GM12878 (cell line): ENCODE measurements around the gene FAM227B. TPM values are rescaled to one million over a fixed set of nuclear protein-coding genes. Genes with fewer than 3 reads are reported as not detected.

ENCODE experiments used
- ATAC-seq: fragments of 200-7000 bp; cut with Tn5 transposase; 3 replicates; pipeline ENCODE4 v1.9.1; 2020; ENCODE audit warnings: mild to moderate bottlenecking, moderate library complexity
- BruUV-seq: library from RNA; stranded (reverse); fragments of 400-500 nt; replicated peaks from 2 replicates; lab custom pipeline; 2021; lab: Mats Ljungman, UMichigan
- CTCF ChIA-PET: fragments of 300-600 bp; sonication (Branson Sonifier 250); formaldehyde crosslinking; extraction: SDS; loops from one replicate; lab custom pipeline; 2021; ENCODE audit warnings: inconsistent platforms; lab: Yijun Ruan, JAX
- POLR2A ChIA-PET: fragments of 350-600 bp; formaldehyde crosslinking; extraction: SDS; loops from one replicate; lab custom pipeline; 2021; ENCODE audit warnings: inconsistent platforms; lab: Charles Lee
- RAD21 ChIA-PET: fragments of 300-600 bp; sonication (Branson Sonifier 250); formaldehyde crosslinking; loops from one replicate; lab custom pipeline; 2023; ENCODE audit warnings: antibody characterized with exemption; ENCODE audit not compliant: unreplicated experiment; lab: Charles Lee
- SMC1A ChIA-PET: fragments of 300-600 bp; sonication (Branson Sonifier 250); formaldehyde crosslinking; loops from one replicate; lab custom pipeline; 2023; ENCODE audit not compliant: unreplicated experiment, uncharacterized antibody; lab: Charles Lee
- DNase-seq: peaks from one replicate; pipeline ENCODE4 v3.0.0-alpha.2; 2011; ENCODE audit warnings: low read depth, low spot score
- FAIRE-seq: peaks from 3 replicates; lab custom pipeline; 2011; peaks lifted over from hg19 to GRCh38; lab: Jason Lieb, UNC
- H2AFZ ChIP-seq: 2 replicates; pipeline ENCODE4 v1.6.0; 2011; ENCODE audit warnings: low read depth, low read length, control low read depth; ENCODE audit not compliant: control insufficient read depth
- H3K27ac ChIP-seq: 2 replicates; pipeline ENCODE4 v1.5.1; 2011; ENCODE audit warnings: control low read depth; ENCODE audit not compliant: control insufficient read depth, insufficient read depth
- H3K27me3 ChIP-seq, 2 experiments: replicated peaks in 1 of 2; 2 replicates each; pipeline versions ENCODE4 v1.6.0 to v1.6.1; 2011; ENCODE audit warnings: low read length in 1 of 2; ENCODE audit not compliant: control insufficient read depth in 2 of 2, insufficient read depth in 2 of 2
- H3K36me3 ChIP-seq, 2 experiments: 2 replicates each; pipeline ENCODE4 v1.5.1; 2011; ENCODE audit warnings: low read length in 1 of 2; ENCODE audit not compliant: control insufficient read depth in 2 of 2, insufficient read depth in 2 of 2
- H3K4me1 ChIP-seq: 2 replicates; pipeline ENCODE4 v1.6.1; 2011; ENCODE audit warnings: mild to moderate bottlenecking, low read length, moderate library complexity, mixed read lengths; ENCODE audit not compliant: control insufficient read depth, insufficient read depth
- H3K4me2 ChIP-seq: 2 replicates; pipeline ENCODE4 v1.6.0; 2011; ENCODE audit warnings: control low read depth; ENCODE audit not compliant: control insufficient read depth, insufficient read depth
- H3K4me3 ChIP-seq: fragments of 200-600 bp; sonication (generic); 2 replicates; pipeline ENCODE4 v1.5.1; 2016
- H3K79me2 ChIP-seq: 2 replicates; pipeline ENCODE4 v1.6.0; 2011; ENCODE audit warnings: low read length; ENCODE audit not compliant: control insufficient read depth, insufficient read depth
- H3K9ac ChIP-seq: 2 replicates; pipeline ENCODE4 v1.8.0; 2011; ENCODE audit warnings: low read length, control low read depth, mixed read lengths; ENCODE audit not compliant: control insufficient read depth, insufficient read depth
- H3K9me3 ChIP-seq: replicated peaks from 3 replicates; pipeline ENCODE4 v1.5.1; 2011; ENCODE audit warnings: mild to moderate bottlenecking, low read length; ENCODE audit not compliant: control insufficient read depth, insufficient read depth
- H4K20me1 ChIP-seq: 2 replicates; pipeline ENCODE4 v1.6.0; 2011; ENCODE audit not compliant: control insufficient read depth, insufficient read depth
- BCL3 ChIP-seq: IDR thresholded peaks from 2 replicates; pipeline ENCODE4 v1.6.1; 2011; ENCODE audit warnings: borderline replicate concordance, low read depth, mild to moderate bottlenecking, moderate library complexity, low read length; ENCODE audit not compliant: insufficient read depth, poor library complexity, severe bottlenecking
- CEBPB ChIP-seq, 2 experiments: fragments of 150-350 bp in 1 of 2; IDR thresholded peaks; 2 replicates each; pipeline ENCODE4 v1.6.1; 2012 to 2014; ENCODE audit warnings: low read depth in 2 of 2, low read length in 2 of 2, borderline replicate concordance in 1 of 2, inconsistent platforms in 1 of 2
- E4F1 ChIP-seq: fragments of 450-650 bp; IDR thresholded peaks from 2 replicates; pipeline ENCODE4 v1.6.1; 2018; ENCODE audit warnings: borderline replicate concordance, mild to moderate bottlenecking; ENCODE audit not compliant: partially characterized antibody
- HDAC2 ChIP-seq: fragments of 200-600 bp; sonication (generic); IDR thresholded peaks from 2 replicates; pipeline ENCODE4 v1.6.1; 2017
- JUNB ChIP-seq: IDR thresholded peaks from 2 replicates; pipeline ENCODE4 v1.6.1; 2016; ENCODE audit warnings: antibody characterized with exemption, mild to moderate bottlenecking
- JUND ChIP-seq: IDR thresholded peaks from 2 replicates; pipeline ENCODE4 v1.6.1; 2012; ENCODE audit warnings: low read depth, mild to moderate bottlenecking, low read length, improper control_type of control experiment, moderate library complexity
- NBN ChIP-seq: fragments of 450-650 bp; IDR thresholded peaks from 2 replicates; pipeline ENCODE4 v1.6.1; 2016
- PAX5 ChIP-seq: IDR thresholded peaks from 2 replicates; pipeline ENCODE4 v1.6.1; 2011; ENCODE audit warnings: low read depth, low read length, borderline replicate concordance
- PKNOX1 ChIP-seq: fragments of 450-650 bp; IDR thresholded peaks from 2 replicates; pipeline ENCODE4 v1.6.1; 2016; ENCODE audit warnings: mild to moderate bottlenecking
- POLR2AphosphoS2 ChIP-seq: IDR thresholded peaks from 2 replicates; pipeline ENCODE4 v1.6.1; 2011; ENCODE audit warnings: low read depth, mild to moderate bottlenecking, low read length, improper control_type of control experiment, moderate library complexity
- SIN3A ChIP-seq: IDR thresholded peaks from 2 replicates; pipeline ENCODE4 v1.6.1; 2012; ENCODE audit warnings: low read depth, low read length, improper control_type of control experiment
- WGBS: methylation state at CpG from one replicate; pipeline ENCODE4 v1.1.6; 2016; ENCODE audit warnings: low lambda C conversion rate; ENCODE audit not compliant: insufficient replicate concordance, insufficient coverage; ENCODE audit errors: missing lambda C conversion rate; 5-methylcytosine and 5-hydroxymethylcytosine counted together
- in situ Hi-C: fragments of 300-500 bp; cut with MboI; formaldehyde crosslinking; loops from 9 replicates; pipeline ENCODE4 v1.14.3; 2018; ENCODE audit warnings: mixed read lengths
- intact Hi-C: fragments of 100-400 bp; cut with micrococcal nuclease; formaldehyde crosslinking; loops from one replicate; pipeline ENCODE4 v1.14.2; 2022; ENCODE audit not compliant: unreplicated experiment
- polyA plus RNA-seq, 11 experiments: library from polyadenylated mRNA; depleted of rRNA in 4 of 11; unstranded in 6 of 11; stranded (reverse) in 5 of 11; fragments of >200 nt; fragmentation: Nextera tagmentation in 4 of 11; fragmentation: Illumina TruSeq in 1 of 11; extraction: Ambion mirVana in 4 of 11; extraction: Trizol in 1 of 11; gene quantifications; 1 replicate in 1 of 11; 2 replicates in 10 of 11; pipeline versions ENCODE4 v1.2.1 to v1.2.3, GENCODE V29; 2011 to 2016; ENCODE audit warnings: inconsistent platforms in 2 of 11, missing spikeins in 2 of 11, low read depth in 1 of 11
- total RNA-seq, 4 experiments: library from RNA; depleted of rRNA in 3 of 4; stranded (reverse); fragments of >200 nt in 3 of 4; fragmentation: Illumina TruSeq in 1 of 4; extraction: Trizol in 1 of 4; gene quantifications; 2 replicates each; pipeline versions ENCODE4 v1.2.1 to v1.2.3, GENCODE V29; 2013 to 2021
- TF ChIP-seq, protein P1 (sequence below): IDR thresholded peaks from 2 replicates; pipeline ENCODE4 v1.6.1; 2012; ENCODE audit warnings: low read length, inconsistent platforms
- TF ChIP-seq, protein P2 (sequence below): fragments of 450-650 bp; IDR thresholded peaks from 2 replicates; pipeline ENCODE4 v1.6.1; 2017; ENCODE audit warnings: mild to moderate bottlenecking, moderate library complexity

FAM227B gene
- total and polyA plus RNA-seq, 10 of the 15 experiments (the other 5 are each of a cell fraction or from before 2014, with no cell fraction given), result 3.9 to 12.6 (median 6.9) TPM

DNA sequence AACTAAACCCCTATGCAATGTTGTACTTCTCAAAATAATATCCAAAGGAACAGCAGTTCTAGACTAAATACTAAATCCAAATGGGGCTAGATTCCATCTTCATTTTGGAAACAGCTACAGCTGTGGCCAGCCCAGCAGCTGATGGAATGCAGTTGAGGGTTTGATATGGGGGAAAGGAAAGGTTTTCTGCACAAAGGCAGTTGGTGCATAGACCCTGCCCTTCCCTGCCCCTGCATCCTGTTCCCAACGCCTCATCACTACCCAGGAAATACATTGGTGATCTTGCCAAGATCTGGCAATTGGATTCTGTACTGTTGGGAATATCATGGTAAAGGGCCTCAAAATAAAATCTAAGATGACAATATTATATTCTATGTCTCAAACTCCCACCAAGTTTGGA, 44.1 kb upstream of the FAM227B start (continued):
- TF ChIP-seq, protein P1, sequence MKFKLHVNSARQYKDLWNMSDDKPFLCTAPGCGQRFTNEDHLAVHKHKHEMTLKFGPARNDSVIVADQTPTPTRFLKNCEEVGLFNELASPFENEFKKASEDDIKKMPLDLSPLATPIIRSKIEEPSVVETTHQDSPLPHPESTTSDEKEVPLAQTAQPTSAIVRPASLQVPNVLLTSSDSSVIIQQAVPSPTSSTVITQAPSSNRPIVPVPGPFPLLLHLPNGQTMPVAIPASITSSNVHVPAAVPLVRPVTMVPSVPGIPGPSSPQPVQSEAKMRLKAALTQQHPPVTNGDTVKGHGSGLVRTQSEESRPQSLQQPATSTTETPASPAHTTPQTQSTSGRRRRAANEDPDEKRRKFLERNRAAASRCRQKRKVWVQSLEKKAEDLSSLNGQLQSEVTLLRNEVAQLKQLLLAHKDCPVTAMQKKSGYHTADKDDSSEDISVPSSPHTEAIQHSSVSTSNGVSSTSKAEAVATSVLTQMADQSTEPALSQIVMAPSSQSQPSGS, result no peak
- TF ChIP-seq POLR2AphosphoS2 (no peak), CEBPB (IDR thresholded peaks at IDR 0.05; ENCODE audit: borderline replicate concordance in 1 of 2, low read depth in 2 of 2, low read length in 2 of 2) (no peak), SIN3A (no peak)

DNA sequence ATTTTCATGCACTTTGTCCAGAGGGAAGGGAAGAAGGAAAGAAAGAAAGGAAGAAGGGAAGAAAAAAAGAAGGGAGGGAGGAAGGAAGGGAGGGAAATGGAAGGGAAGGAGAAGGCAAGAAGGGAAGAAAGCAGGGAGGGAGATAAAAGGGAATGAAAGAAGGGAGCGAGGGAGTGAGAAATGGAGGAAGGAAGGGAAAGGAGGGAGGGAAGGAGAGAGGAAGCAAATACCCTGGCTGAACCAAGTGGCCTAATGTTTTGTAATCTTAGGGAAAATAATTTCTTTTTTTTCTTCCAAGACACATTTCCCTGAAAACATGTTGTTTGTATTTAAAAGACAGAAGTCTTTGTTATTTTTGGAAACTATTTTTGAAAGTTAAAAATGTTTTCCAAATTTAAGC, 36.1 kb upstream of the FAM227B start:
- FAIRE-seq, result no peak
- intact Hi-C loops (no loop called here), in situ Hi-C loops (no loop called here)
- Histone ChIP-seq H4K20me1 (no peaks in the 10 kb centered on the region), H2AFZ (no peak overlapping the region), H3K27ac (no peak overlapping the region), H3K79me2 (no peaks in the 10 kb centered on the region), H3K36me3 (no peaks in the 10 kb centered on the region), H3K27me3 (no peaks in the 10 kb centered on the region), H3K4me2 (no peak overlapping the region), H3K4me3 (no peak overlapping the region), H3K9ac (no peak overlapping the region), H3K4me1 (no peaks in the 10 kb centered on the region), H3K9me3 (peaks cover 1% of the 10 kb centered on the region; the same call in 1 of the 3 replicates)
- BruUV-seq, result no TSS peak
- RAD21 ChIA-PET, result no interaction called here
- WGBS, result 86% methylated on average over 1 of the region's 1 CpG
- DNase-seq, result no peak
- no peak for ATAC-seq
- CTCF ChIA-PET, result no interaction called here
- SMC1A ChIA-PET, result interaction anchor here (0.7 kb wide), 1 partner anchor 14 kb away, joined by 3 read pairs; no protein-coding TSS in a partner anchor
- POLR2A ChIA-PET, result no interaction called here
- no peak for TF ChIP-seq PKNOX1
- TF ChIP-seq JUNB, result no peak
- TF ChIP-seq JUND, result no peak
- no peak for TF ChIP-seq E4F1
- TF ChIP-seq HDAC2, result no peak
- TF ChIP-seq, protein P2, sequence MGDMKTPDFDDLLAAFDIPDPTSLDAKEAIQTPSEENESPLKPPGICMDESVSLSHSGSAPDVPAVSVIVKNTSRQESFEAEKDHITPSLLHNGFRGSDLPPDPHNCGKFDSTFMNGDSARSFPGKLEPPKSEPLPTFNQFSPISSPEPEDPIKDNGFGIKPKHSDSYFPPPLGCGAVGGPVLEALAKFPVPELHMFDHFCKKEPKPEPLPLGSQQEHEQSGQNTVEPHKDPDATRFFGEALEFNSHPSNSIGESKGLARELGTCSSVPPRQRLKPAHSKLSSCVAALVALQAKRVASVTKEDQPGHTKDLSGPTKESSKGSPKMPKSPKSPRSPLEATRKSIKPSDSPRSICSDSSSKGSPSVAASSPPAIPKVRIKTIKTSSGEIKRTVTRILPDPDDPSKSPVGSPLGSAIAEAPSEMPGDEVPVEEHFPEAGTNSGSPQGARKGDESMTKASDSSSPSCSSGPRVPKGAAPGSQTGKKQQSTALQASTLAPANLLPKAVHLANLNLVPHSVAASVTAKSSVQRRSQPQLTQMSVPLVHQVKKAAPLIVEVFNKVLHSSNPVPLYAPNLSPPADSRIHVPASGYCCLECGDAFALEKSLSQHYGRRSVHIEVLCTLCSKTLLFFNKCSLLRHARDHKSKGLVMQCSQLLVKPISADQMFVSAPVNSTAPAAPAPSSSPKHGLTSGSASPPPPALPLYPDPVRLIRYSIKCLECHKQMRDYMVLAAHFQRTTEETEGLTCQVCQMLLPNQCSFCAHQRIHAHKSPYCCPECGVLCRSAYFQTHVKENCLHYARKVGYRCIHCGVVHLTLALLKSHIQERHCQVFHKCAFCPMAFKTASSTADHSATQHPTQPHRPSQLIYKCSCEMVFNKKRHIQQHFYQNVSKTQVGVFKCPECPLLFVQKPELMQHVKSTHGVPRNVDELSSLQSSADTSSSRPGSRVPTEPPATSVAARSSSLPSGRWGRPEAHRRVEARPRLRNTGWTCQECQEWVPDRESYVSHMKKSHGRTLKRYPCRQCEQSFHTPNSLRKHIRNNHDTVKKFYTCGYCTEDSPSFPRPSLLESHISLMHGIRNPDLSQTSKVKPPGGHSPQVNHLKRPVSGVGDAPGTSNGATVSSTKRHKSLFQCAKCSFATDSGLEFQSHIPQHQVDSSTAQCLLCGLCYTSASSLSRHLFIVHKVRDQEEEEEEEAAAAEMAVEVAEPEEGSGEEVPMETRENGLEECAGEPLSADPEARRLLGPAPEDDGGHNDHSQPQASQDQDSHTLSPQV, result no peak
- no peak for TF ChIP-seq BCL3
- TF ChIP-seq NBN, result no peak
- no peak for TF ChIP-seq PAX5
